ENCODE data around the gene SRPK2. TPM values are rescaled to one million over a fixed set of nuclear protein-coding genes. Genes with fewer than 3 reads are reported as not detected.
"Not testable (repeated sequence)": the region's sequence is repeated elsewhere in the genome, so short reads cannot be mapped to it uniquely, and the experiment has no call there.

The SRPK2 gene
- total and polyA plus RNA-seq, 2 of the 13 experiments (the other 11 are each of a cell fraction or from before 2014, with no cell fraction given) = 10.1 to 22.3 TPM

- ATAC-seq (no peak), FAIRE-seq (no peak), DNase-seq (ENCODE audit: low spot score) (no peak)
- CTCF ChIA-PET (ENCODE audit: low intra/inter-chr PET ratio, low total read pairs) = no interaction called here
- WGBS (ENCODE audit: low lambda C conversion rate) = 28% methylated on average over 1 of the region's 1 CpG
- H3K27ac ChIP-seq (ENCODE audit: extremely low read length, insufficient read depth, low read length) = no peak overlapping the region
- no peak overlapping the region for H2AFZ ChIP-seq (ENCODE audit: low read length)
- BruUV-seq (replicated peaks) = no TSS peak
- no peak overlapping the region for H3K4me3 ChIP-seq (replicated peaks in 1 of 3; ENCODE audit: insufficient read depth in 1 of 3, low read depth in 2 of 3, low read length in 3 of 3)
- H3K9me3 ChIP-seq (ENCODE audit: low read length) = no peaks in the 10 kb centered on the region
- in situ Hi-C loops (cut with HindIII; ENCODE audit: extremely low pct_ligation_motif_present, low pct_unique_long_range_greater_than_20kb) (no loop called here), intact Hi-C loops (cut with micrococcal nuclease; ENCODE audit: unreplicated experiment) (loop anchor here (10.0 kb wide), 1 partner anchor 51 kb away; no protein-coding TSS in a partner anchor)
- H3K4me1 ChIP-seq (ENCODE audit: insufficient read depth, low read length) = peaks cover 44% of the 10 kb centered on the region
- H3K36me3 ChIP-seq (replicated peaks in 1 of 2; ENCODE audit: control insufficient read depth in 1 of 2, insufficient read depth in 2 of 2, low read length in 2 of 2) = peaks cover 0 to 3% of the 10 kb centered on the region in 2 experiments; a peak in 1 of 5 replicates
- POLR2A ChIA-PET = no interaction called here
- H3K9ac ChIP-seq (ENCODE audit: insufficient read depth, low read depth, low read length) = no peak overlapping the region
- peaks cover 7% of the 10 kb centered on the region; the same call in 1 of the 2 replicates for H4K20me1 ChIP-seq (ENCODE audit: insufficient read depth, low read length)
- H3K4me2 ChIP-seq (ENCODE audit: low read depth, low read length) = no peak overlapping the region
- H3K27me3 ChIP-seq (ENCODE audit: control insufficient read depth in 1 of 2, insufficient read depth in 2 of 2, low read length in 2 of 2) = no peaks in the 10 kb centered on the region
- TF ChIP-seq, protein P1, sequence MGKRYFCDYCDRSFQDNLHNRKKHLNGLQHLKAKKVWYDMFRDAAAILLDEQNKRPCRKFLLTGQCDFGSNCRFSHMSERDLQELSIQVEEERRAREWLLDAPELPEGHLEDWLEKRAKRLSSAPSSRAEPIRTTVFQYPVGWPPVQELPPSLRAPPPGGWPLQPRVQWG (CRISPR knock-in tag; IDR thresholded peaks at IDR 0.05; ENCODE audit: borderline replicate concordance, low read depth) = no peak
- TF ChIP-seq RBM39 (IDR thresholded peaks at IDR 0.05; ENCODE audit: low read depth, low read length, poor library complexity, severe bottlenecking) (no peak), ZNF672 (CRISPR knock-in tag; IDR thresholded peaks at IDR 0.05) (no peak), STAT6 (CRISPR knock-in tag; IDR thresholded peaks at IDR 0.05; ENCODE audit: borderline replicate concordance) (no peak), IKZF1 (IDR thresholded peaks at IDR 0.05) (no peak)
- H3K79me2 ChIP-seq (ENCODE audit: insufficient read depth, low read length) = no peaks in the 10 kb centered on the region
Measured at GRCh38 chr7:105195891-105196290, 192.8 kb downstream of the SRPK2 start.

- H3K27ac ChIP-seq (ENCODE audit: extremely low read length, insufficient read depth, low read length); H3K9ac ChIP-seq (ENCODE audit: insufficient read depth, low read depth, low read length); ATAC-seq; H3K27me3 ChIP-seq (ENCODE audit: control insufficient read depth in 1 of 2, insufficient read depth in 2 of 2, low read length in 2 of 2); H3K4me2 ChIP-seq (ENCODE audit: low read depth, low read length); H2AFZ ChIP-seq (ENCODE audit: low read length); H3K79me2 ChIP-seq (ENCODE audit: insufficient read depth, low read length); H3K4me3 ChIP-seq (replicated peaks in 1 of 3; ENCODE audit: insufficient read depth in 1 of 3, low read depth in 2 of 3, low read length in 3 of 3); H4K20me1 ChIP-seq (ENCODE audit: insufficient read depth, low read length); in situ Hi-C loops (cut with HindIII; ENCODE audit: extremely low pct_ligation_motif_present, low pct_unique_long_range_greater_than_20kb); H3K36me3 ChIP-seq (replicated peaks in 1 of 2; ENCODE audit: control insufficient read depth in 1 of 2, insufficient read depth in 2 of 2, low read length in 2 of 2); CTCF ChIA-PET (ENCODE audit: low intra/inter-chr PET ratio, low total read pairs); BruUV-seq (replicated peaks); H3K9me3 ChIP-seq (ENCODE audit: low read length); FAIRE-seq; DNase-seq (ENCODE audit: low spot score); POLR2A ChIA-PET: not testable (repeated sequence)
- 97% methylated on average over 16 of the region's 16 CpGs for WGBS (ENCODE audit: low lambda C conversion rate)
- intact Hi-C loops (cut with micrococcal nuclease; ENCODE audit: unreplicated experiment) = loop anchor here (10.0 kb wide), 1 partner anchor 50 kb away; no protein-coding TSS in a partner anchor
- H3K4me1 ChIP-seq (ENCODE audit: insufficient read depth, low read length) = peaks cover 44% of the 10 kb centered on the region
Measured at GRCh38 chr7:105194959-105195358, 193.8 kb downstream of the SRPK2 start.

Measured in HepG2 (cell line).